ENCODE measurements around the gene NTPCR.

The NTPCR gene

DNA sequence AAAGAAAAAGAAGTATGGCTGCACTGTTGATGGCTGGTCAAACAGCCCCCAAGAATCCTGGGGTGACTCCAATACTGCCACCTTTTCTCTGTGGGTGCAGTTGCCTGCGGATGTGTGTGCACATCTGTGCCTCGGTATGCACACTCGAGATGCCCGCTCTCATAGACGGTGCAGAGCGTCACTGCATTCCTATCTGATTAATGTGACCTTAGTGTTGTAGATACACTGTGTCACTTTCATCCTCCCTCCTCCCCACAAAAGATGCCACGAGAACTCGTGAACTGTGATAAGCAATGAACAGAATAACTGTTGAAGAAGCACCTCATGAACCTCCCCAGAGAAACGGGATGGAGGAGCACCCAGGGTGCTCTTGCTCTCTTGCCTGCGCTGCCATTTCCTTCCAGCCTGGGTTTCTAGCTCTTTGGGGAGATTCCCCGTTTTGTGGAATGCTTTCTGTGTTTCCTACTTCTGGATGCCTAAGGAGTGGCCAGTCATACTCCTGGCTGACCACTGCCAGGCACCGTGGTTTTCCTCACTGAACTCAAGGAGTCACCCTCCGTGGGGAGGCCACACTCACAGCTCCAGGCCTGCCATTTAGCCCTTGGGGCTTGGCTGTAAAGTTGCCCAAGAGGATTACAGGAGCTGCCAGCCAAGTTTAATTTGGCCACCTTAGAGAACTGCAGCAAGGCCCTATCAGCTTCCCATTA lies 32.0 kb downstream of the NTPCR start:
- no peak for TF ChIP-seq GATA3 (IDR thresholded peaks at IDR 0.05; ENCODE audit: low read depth, low read length)
- no peak for TF ChIP-seq GATA2 (IDR thresholded peaks at IDR 0.05; ENCODE audit: low read depth, low read length)

DNA sequence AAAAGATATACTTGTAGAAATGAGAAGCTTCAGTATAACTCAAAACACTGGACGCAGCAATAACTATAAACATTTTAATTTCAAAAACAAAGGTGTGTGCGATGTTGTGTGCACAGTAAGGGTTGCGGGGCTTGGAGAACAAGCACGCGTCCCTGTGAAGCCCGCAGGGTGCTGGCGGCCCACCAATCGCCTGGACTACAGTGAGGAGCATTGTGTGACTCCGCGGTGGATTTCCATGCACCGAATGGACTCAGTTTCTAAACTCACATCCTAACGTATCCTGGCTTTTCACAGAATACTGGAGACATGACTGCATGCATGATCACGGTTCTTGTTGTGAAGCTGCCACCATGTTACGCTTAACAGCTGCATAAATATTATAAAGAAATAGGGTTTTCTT lies 33.0 kb downstream of the NTPCR start:
- no peak for TF ChIP-seq GATA2 (IDR thresholded peaks at IDR 0.05; ENCODE audit: low read depth, low read length)
- TF ChIP-seq GATA3 (IDR thresholded peaks at IDR 0.05; ENCODE audit: low read depth, low read length), result no peak

DNA sequence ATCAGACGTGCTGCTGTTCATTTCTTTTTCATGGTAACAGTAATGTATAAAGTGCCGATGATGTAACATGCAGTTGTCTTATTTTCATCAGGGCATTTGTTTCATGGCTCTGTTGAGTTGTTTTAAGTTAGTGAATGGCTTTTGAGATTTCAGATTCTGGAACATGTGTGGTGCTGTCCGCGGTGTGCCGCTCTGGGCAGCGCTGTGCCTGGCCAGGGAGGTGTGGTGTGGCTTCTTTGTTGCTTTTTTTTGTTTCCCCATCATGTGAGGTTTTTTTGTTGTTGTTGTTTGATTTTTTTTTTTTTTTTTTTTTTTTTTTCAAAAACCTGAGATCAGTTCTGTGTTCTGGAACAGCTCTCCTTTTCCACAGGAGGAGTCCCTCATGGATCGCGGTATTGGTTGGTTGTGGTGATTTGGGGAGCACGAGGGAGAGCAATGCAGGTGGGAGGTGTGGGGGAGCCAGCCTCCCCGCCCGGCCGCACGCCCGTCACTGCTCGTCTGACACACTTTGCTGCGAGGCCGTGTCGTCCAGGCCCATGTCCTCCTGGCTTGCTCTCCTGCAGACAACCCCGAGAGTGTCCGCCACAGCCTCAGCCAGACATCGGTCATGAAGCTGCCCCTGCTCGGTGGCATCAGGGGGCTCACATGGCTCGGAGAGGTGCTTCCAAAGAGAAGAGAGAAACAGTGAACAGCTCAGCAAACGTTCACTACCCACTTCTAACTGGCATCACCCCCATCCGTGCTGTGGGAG lies 33.6 kb downstream of the NTPCR start:
- TF ChIP-seq GATA3 (IDR thresholded peaks at IDR 0.05; ENCODE audit: low read depth, low read length) (no peak), GATA2 (IDR thresholded peaks at IDR 0.05; ENCODE audit: low read depth, low read length) (no peak)

DNA sequence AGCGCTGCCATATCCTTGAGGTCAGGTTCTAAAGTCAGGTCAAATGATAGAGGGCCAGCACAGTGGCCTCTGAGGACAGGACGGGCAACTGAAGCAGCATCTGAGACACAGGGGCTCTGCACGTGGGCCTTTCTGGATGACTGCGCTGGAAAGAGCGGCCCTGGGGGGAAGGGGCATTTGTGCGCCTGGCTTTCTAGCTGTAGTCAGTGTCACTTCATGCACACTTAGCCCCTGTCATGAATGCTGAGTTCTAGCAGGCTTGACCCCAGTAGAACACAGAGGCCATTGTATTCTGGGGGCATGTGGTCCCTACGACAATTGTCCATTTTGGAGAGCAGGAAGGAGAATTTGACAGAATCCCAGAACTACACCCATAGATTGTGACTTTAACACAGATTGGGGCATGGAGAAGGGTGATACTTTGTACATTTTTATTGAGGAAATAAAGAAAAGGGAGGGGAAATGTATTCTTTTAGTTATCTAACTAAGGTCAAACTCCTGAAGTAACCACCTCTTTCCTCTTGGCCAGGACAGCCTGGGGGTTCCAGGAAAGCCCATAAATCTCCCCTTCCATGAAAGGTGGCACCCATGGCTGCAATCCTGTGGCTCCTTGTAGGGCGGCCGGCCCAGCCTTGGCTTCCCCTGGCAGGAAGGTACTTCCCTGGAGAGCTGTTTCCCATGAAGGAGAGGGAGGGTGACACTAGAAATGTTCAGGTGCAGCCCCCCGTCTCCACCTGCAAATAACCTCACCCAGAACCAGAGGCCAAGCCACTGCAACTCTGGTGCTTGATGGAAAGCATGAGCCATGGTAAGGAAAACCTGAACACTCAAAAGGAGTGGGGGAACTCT lies 34.4 kb downstream of the NTPCR start:
- TF ChIP-seq GATA2 (IDR thresholded peaks at IDR 0.05; ENCODE audit: low read depth, low read length) (no peak), GATA3 (IDR thresholded peaks at IDR 0.05; ENCODE audit: low read depth, low read length) (no peak)

DNA sequence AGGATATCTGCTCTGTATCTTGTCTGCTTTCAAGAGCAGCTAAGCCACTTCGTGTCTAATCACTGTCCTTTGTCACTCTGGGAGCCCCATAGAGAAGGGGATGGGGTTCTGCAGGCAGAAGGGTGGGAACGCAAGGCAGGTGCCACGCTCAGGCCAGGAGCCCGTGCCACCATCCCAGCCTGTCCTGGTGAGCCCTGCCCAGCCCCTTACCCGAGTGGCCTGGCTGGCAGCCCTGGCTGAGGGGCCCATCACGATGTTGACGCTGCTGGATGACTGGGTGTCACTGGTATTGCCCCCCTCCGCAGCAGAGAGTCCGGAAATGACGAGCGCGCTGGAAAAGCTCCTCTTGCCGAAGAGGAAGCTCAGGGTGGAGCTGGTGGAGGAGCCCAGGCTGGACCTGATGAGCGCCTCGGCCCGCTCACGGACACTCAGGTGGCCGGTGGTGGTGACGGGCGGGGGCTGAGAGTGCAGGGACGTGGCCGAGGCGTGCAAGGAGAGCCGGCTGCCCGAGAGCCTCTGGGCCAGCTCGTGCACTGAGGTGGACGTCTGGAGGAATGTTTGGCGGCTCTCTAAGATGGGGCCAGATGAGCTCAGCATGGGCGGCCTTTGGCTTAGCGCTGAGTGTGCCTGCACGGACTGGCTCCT lies 35.6 kb downstream of the NTPCR start:
- TF ChIP-seq GATA2 (IDR thresholded peaks at IDR 0.05; ENCODE audit: low read depth, low read length) (no peak), GATA3 (IDR thresholded peaks at IDR 0.05; ENCODE audit: low read depth, low read length) (no peak)

DNA sequence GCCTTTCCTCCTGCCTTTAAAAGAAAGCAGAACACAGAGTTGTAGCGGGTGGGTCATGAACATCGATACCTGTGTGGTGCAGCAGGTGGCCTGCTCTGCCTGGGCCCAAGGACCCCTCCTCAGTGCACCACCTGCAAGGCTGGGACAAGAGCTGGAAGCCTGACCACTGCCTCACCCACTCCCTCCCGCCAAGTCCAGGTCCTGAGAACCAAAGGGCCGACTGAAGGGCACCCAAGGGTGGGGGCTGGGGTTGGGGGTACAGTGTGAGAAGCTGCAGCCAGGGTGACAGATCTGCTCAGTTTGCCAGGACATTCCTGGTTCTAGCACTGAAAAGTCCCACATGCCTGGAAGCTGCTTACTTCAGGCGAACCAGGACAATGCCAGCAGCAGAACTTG lies 36.1 kb downstream of the NTPCR start:
- no peak for TF ChIP-seq GATA3 (IDR thresholded peaks at IDR 0.05; ENCODE audit: low read depth, low read length)
- no peak for TF ChIP-seq GATA2 (IDR thresholded peaks at IDR 0.05; ENCODE audit: low read depth, low read length)

DNA sequence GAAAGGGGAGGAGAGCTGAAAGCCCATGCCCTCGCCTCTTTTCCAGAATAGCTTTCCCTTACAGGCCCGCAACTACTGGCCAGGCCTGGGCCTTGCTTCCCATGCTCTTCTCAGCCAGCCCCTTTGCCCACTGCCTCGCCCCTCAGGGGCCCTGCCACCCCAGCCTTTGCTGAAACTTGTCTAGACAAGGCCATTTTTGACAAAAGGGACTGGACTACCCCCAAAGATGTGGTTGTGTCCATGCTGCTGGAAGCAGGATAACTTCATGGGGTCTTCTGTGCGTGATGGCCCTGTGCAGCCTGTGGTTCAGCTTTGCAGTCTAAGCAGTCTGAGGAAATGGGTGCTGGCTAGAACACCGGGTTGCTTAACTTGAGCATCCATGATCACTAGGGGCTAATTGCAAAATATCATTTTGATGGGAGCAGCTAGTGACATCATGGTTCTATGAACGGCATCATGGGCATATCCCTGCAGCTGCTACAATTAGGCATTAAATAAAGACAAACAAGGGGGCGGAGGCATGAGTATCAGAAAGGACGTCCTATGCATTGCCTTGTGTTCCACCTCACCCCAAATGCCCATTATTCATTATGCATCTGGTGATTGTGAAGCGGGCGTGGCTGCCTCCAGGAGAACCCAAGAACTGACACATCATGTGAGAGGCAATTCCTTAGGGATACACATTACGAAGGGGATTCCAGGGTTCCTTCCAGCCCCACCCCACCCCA lies 36.8 kb downstream of the NTPCR start:
- TF ChIP-seq GATA3 (IDR thresholded peaks at IDR 0.05; ENCODE audit: low read depth, low read length) (no peak), GATA2 (IDR thresholded peaks at IDR 0.05; ENCODE audit: low read depth, low read length) (no peak)

DNA sequence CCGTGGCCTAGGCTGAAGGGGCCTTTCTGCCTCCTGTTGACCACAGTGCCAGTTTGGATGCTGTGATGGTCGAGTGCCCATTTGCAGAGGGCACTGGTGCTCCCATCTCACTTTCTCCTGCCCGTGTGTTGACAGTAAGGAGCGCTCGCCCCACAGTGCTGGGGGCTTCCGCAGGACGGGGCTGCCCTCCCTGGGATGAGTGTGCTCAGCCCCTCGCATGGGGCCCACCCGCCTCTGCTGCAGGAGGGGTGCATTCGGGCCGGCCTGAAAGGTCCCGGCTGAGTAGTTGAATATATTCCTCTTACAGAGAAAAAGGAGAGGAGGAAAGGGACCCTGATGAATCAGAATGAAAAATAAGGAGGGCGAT lies 37.3 kb downstream of the NTPCR start:
- TF ChIP-seq GATA3 (IDR thresholded peaks at IDR 0.05; ENCODE audit: low read depth, low read length), result no peak
- TF ChIP-seq GATA2 (IDR thresholded peaks at IDR 0.05; ENCODE audit: low read depth, low read length), result no peak

DNA sequence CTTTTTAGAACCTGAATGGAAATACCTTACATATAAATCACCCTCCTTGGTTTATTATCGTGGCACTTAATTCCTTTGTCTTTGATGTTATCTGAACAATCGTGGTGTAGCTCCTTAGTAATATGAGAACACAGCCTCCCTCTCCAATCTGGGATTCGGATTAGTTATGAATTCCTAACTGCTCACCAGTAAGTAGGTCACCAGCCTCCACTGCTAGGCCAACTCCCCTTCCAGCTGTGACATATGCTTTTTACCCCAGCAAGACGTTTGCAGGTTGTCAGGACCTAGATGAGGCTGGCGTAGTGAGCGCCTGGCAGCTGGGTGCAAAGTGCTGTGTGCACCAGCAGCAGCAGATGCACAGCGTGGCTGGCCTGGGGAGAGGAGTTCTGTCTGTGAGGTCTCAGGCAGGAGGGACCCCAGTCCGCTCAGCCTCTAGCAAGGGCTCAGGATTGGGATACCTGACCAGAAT lies 38.2 kb downstream of the NTPCR start:
- TF ChIP-seq GATA3 (IDR thresholded peaks at IDR 0.05; ENCODE audit: low read depth, low read length) (no peak), GATA2 (IDR thresholded peaks at IDR 0.05; ENCODE audit: low read depth, low read length) (no peak)

DNA sequence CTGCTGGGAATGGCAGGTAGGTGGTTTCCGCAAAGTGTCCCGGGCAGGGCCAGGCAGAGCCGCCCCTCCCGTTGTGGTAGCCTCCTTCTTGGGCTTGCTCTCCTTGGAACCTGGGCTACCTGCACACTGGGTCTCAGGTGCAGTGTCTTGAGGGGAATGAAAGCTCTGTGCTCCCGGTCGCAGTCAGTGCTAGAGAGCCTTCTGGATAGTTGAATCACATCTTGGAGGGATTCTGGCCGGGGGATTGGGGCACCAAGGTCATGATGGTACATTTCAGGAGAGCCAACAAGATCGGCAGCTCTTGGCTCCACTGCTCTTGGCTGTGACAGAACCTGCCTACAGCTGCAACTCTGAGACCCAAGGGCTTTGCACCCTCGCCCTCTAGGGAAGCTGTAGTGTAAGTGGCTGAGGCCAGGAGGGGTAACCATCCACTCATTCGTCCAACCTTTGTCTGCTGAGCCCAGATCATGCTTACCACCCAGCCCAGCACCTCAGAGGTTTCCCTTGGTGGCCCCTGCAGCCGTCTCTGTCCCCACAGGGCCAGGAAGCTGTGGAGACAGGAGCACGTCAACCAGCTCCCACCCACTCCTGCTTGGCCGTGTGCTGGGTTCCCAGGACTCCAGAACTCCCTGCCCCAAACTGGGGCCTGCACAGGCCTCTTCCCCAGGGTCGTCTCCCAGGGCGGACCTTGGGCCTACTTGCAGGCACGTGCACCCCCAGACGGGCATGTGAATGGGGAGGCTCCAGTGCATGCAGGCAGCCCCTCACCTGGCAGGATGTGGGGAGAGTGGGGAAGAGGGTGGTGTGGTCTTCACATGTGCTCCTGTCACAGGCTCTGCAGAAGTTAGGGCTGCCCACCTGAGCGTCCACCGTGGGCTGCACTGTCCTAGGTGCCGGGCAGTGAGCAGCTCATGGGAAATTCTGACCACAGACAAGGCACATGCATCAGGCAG lies 40.0 kb downstream of the NTPCR start:
- TF ChIP-seq GATA2 (IDR thresholded peaks at IDR 0.05; ENCODE audit: low read depth, low read length) (no peak), GATA3 (IDR thresholded peaks at IDR 0.05; ENCODE audit: low read depth, low read length) (no peak)

DNA sequence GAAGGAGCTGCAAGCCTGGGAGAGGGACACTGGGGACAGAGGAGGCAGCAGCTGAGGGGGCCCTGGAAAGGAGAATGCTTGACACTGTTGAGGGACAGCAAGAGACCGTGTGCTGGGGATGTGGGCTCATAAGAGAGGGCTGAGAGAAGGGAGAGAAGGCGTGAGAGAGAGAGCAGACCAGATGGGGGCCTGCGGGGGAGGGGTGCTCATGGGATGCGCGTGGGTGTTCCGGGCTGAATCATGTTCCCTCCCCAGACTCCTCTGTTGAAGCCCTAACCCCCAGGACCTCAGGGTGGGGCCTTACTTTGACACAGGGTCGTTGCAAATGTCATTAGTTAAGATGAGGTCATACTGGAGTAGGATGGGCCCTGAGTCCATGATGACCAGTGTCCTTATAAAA lies 40.8 kb downstream of the NTPCR start:
- no peak for TF ChIP-seq GATA3 (IDR thresholded peaks at IDR 0.05; ENCODE audit: low read depth, low read length)
- no peak for TF ChIP-seq GATA2 (IDR thresholded peaks at IDR 0.05; ENCODE audit: low read depth, low read length)

DNA sequence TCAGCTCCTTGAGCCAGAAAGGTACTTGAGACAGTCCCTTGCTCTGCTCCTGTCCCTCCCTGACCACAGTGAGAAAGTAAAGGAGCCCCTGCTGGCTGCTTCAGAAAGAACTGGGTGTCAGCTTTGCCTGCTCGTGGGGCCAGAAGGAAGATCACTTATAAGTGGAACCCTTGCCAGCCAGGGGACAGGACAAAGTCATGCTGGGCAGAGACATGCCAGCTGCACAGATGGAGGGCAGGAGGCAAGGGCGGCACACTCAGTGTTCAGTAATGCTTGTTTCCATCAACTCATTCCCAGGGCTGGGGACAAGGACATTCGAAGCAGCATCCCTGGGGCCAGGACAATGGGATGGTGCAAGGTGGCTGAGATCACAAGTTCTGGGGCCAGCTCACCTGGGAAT lies 41.8 kb downstream of the NTPCR start:
- no peak for TF ChIP-seq GATA2 (IDR thresholded peaks at IDR 0.05; ENCODE audit: low read depth, low read length)
- TF ChIP-seq GATA3 (IDR thresholded peaks at IDR 0.05; ENCODE audit: low read depth, low read length), result no peak
